Measurements from ENCODE around the gene QTRT2. TPM values are rescaled to one million over a fixed set of nuclear protein-coding genes. Genes with fewer than 3 reads are reported as not detected.

QTRT2 gene
- total RNA-seq, 1 donor from 2014 or later: 23.9 TPM

DNA sequence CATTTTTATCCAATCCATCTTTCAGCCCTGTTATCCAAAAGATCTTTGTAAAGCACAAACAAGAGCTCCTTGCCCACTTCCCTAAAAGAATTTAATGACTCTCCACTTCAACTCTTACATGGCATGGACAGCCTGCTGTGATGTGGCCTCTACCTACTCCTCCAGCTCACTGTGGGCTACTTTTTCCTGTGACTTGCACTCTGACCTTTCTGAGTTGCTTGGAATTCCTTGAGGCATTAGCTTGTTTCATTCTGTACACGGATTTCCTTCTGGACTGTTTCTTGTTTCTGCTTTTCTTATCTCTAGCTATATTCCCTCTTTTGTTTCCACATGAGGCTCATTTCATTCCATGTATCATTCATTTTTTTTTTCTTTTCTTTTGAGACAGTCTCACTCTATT lies 15.2 kb downstream of the QTRT2 start:
- Mint-ChIP-seq H3K4me3 (ENCODE audit: unreplicated experiment) (no peak overlapping the region), H3K9me3 (ENCODE audit: unreplicated experiment) (no peaks in the 10 kb centered on the region), H3K27ac (ENCODE audit: unreplicated experiment) (no peak overlapping the region), H3K4me1 (ENCODE audit: unreplicated experiment) (no peaks in the 10 kb centered on the region), H3K27me3 (ENCODE audit: unreplicated experiment) (no peaks in the 10 kb centered on the region), H3K36me3 (ENCODE audit: low read depth, unreplicated experiment) (peaks cover 14% of the 10 kb centered on the region)
- TF ChIP-seq, protein P1, sequence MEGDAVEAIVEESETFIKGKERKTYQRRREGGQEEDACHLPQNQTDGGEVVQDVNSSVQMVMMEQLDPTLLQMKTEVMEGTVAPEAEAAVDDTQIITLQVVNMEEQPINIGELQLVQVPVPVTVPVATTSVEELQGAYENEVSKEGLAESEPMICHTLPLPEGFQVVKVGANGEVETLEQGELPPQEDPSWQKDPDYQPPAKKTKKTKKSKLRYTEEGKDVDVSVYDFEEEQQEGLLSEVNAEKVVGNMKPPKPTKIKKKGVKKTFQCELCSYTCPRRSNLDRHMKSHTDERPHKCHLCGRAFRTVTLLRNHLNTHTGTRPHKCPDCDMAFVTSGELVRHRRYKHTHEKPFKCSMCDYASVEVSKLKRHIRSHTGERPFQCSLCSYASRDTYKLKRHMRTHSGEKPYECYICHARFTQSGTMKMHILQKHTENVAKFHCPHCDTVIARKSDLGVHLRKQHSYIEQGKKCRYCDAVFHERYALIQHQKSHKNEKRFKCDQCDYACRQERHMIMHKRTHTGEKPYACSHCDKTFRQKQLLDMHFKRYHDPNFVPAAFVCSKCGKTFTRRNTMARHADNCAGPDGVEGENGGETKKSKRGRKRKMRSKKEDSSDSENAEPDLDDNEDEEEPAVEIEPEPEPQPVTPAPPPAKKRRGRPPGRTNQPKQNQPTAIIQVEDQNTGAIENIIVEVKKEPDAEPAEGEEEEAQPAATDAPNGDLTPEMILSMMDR (IDR thresholded peaks at IDR 0.05; ENCODE audit: unreplicated experiment): no peak
- DNase-seq (ENCODE audit: low spot score): no peak

DNA sequence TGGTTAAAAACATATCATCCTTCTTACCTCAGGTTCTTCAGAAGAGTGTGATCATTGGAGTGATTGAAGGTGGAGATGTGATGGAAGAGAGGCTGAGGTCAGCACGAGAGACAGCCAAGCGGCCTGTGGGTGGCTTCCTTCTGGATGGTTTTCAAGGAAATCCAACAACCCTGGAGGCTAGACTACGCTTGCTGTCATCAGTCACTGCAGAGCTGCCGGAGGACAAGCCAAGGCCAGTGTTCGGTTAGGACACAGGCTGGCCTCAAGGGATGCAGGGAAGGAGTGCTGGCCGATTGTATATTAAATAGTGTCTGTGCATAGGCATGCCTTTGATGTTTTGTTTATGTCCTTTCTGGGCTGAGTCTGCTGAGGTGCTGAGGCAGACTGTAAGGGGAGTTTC lies 20.2 kb downstream of the QTRT2 start:
- TF ChIP-seq, protein P1 (IDR thresholded peaks at IDR 0.05; ENCODE audit: unreplicated experiment): no peak
- Mint-ChIP-seq H3K4me1 (ENCODE audit: unreplicated experiment) (peaks cover 13% of the 10 kb centered on the region), H3K9me3 (ENCODE audit: unreplicated experiment) (no peaks in the 10 kb centered on the region), H3K27ac (ENCODE audit: unreplicated experiment) (no peak overlapping the region), H3K4me3 (ENCODE audit: unreplicated experiment) (no peak overlapping the region), H3K36me3 (ENCODE audit: low read depth, unreplicated experiment) (peaks cover 24% of the 10 kb centered on the region), H3K27me3 (ENCODE audit: unreplicated experiment) (no peaks in the 10 kb centered on the region)
- no peak for DNase-seq (ENCODE audit: low spot score)

DNA sequence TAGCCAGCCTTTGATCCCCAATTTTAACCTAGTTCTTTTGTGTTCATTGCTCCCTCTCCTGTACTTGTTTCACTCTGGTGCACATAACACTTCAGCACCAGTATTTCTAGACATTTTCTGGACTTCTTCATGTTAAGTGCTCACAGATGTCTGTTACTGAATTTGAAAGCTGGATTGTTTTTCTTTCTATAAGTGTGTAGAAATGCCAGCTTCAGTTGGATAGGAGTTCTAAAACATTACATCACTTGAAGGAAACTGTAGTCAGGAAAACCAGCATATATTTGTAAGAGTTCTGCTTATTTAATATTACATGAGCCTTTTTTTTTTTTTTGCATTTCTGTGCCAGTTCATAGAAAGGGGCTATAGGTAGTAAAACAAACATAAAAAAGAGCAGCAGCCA lies 21.6 kb downstream of the QTRT2 start:
- DNase-seq (ENCODE audit: low spot score): no peak
- peaks cover 14% of the 10 kb centered on the region for H3K36me3 Mint-ChIP-seq (ENCODE audit: low read depth, unreplicated experiment)
- H3K4me1 Mint-ChIP-seq (ENCODE audit: unreplicated experiment): peaks cover 13% of the 10 kb centered on the region
- H3K27ac Mint-ChIP-seq (ENCODE audit: unreplicated experiment): no peak overlapping the region
- no peak overlapping the region for H3K4me3 Mint-ChIP-seq (ENCODE audit: unreplicated experiment)
- H3K9me3 Mint-ChIP-seq (ENCODE audit: unreplicated experiment): no peaks in the 10 kb centered on the region
- H3K27me3 Mint-ChIP-seq (ENCODE audit: unreplicated experiment): no peaks in the 10 kb centered on the region
- TF ChIP-seq, protein P1 (IDR thresholded peaks at IDR 0.05; ENCODE audit: unreplicated experiment): no peak

DNA sequence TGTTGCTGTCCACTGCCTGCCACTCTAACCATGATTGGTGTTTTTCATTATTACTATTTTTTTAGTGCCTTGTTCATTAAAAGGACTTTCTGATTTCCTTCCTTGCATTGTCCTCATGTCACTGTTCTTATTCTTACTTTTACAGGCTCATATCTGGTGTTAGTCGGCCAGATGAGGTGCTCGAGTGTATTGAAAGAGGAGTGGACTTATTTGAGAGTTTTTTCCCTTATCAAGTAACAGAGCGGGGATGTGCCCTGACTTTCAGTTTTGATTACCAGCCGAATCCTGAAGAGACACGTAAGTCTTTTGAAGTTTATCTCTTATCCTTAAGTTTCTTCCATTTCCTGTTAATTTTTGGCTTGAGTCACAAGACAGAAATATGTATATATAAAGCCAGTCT lies 23.2 kb downstream of the QTRT2 start:
- Mint-ChIP-seq H3K9me3 (ENCODE audit: unreplicated experiment) (no peaks in the 10 kb centered on the region), H3K4me3 (ENCODE audit: unreplicated experiment) (peak overlapping the region; percentile 43), H3K36me3 (ENCODE audit: low read depth, unreplicated experiment) (peaks cover 19% of the 10 kb centered on the region)

DNA sequence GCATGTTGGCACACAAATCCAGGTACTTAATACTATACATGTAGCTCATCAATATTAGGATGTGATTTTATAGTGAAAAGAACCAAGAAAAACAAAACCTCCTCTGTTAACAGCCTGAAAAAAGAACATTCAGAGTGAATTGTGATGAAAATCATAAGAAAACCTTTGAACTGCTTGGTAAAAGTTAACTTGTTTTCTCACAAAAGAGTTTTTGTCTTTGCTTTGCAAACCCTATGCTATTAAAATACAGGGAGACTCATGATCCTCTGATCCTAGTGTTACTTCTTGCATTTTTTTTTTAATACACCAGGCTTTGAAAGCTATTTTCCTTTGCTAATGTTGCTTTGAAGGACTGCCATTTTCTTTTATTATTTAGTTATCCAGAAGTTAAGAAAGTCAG lies 23.7 kb downstream of the QTRT2 start:
- Mint-ChIP-seq H3K27me3 (ENCODE audit: unreplicated experiment) (no peaks in the 10 kb centered on the region), H3K4me3 (ENCODE audit: unreplicated experiment) (peak overlapping the region; percentile 43), H3K27ac (ENCODE audit: unreplicated experiment) (peak overlapping the region; percentile 85), H3K36me3 (ENCODE audit: low read depth, unreplicated experiment) (peaks cover 19% of the 10 kb centered on the region), H3K9me3 (ENCODE audit: unreplicated experiment) (no peaks in the 10 kb centered on the region), H3K4me1 (ENCODE audit: unreplicated experiment) (peaks cover 13% of the 10 kb centered on the region)
- DNase-seq (ENCODE audit: low spot score): no peak
- TF ChIP-seq, protein P1 (IDR thresholded peaks at IDR 0.05; ENCODE audit: unreplicated experiment): no peak

More for the DNA sequence above, 23.2 kb downstream of the QTRT2 start:
- no peaks in the 10 kb centered on the region for H3K27me3 Mint-ChIP-seq (ENCODE audit: unreplicated experiment)
- peak overlapping the region; percentile 85 for H3K27ac Mint-ChIP-seq (ENCODE audit: unreplicated experiment)
- TF ChIP-seq, protein P1 (IDR thresholded peaks at IDR 0.05; ENCODE audit: unreplicated experiment): no peak
- no peak for DNase-seq (ENCODE audit: low spot score)
- peaks cover 13% of the 10 kb centered on the region for H3K4me1 Mint-ChIP-seq (ENCODE audit: unreplicated experiment)
